Stromal cell of bone marrow (primary cell): ENCODE measurements around the gene LAMC3.

ENCODE experiments used
- DNase-seq: peaks from one replicate; pipeline ENCODE4 v3.0.0-alpha.2; 2012; ENCODE audit warnings: low read depth

The LAMC3 gene

GRCh38 chr9:131045300-131046092 lies 36.5 kb downstream of the LAMC3 start:
- no peak for DNase-seq

GRCh38 chr9:131046093-131046380 lies 37.1 kb downstream of the LAMC3 start:
- no peak for DNase-seq

GRCh38 chr9:131046581-131047202 lies 37.7 kb downstream of the LAMC3 start:
- peak; percentile 25 for DNase-seq

- DNase-seq = no peak
Measured at GRCh38 chr9:131048332-131048731, 39.4 kb downstream of the LAMC3 start.

GRCh38 chr9:131048820-131049219 lies 39.8 kb downstream of the LAMC3 start:
- no peak for DNase-seq

- no peak for DNase-seq
Measured at GRCh38 chr9:131049829-131050715, 41.1 kb downstream of the LAMC3 start.

GRCh38 chr9:131050831-131051230 lies 41.9 kb downstream of the LAMC3 start:
- DNase-seq = no peak

- DNase-seq = no peak
Measured at GRCh38 chr9:131051592-131052517, 42.9 kb downstream of the LAMC3 start.

GRCh38 chr9:131053896-131054295 lies 44.9 kb downstream of the LAMC3 start:
- no peak for DNase-seq

GRCh38 chr9:131056781-131057506 lies 48.0 kb downstream of the LAMC3 start:
- no peak for DNase-seq

GRCh38 chr9:131060900-131061630 lies 52.1 kb downstream of the LAMC3 start:
- DNase-seq = no peak

GRCh38 chr9:131062969-131063368 lies 54.0 kb downstream of the LAMC3 start:
- no peak for DNase-seq

- no peak for DNase-seq
Measured at GRCh38 chr9:131065599-131065998, 56.6 kb downstream of the LAMC3 start.

- no peak for DNase-seq
Measured at GRCh38 chr9:131067625-131068024, 58.7 kb downstream of the LAMC3 start.

GRCh38 chr9:131068076-131068816 lies 59.3 kb downstream of the LAMC3 start:
- DNase-seq = no peak

GRCh38 chr9:131069699-131070098 lies 60.7 kb downstream of the LAMC3 start:
- no peak for DNase-seq

- no peak for DNase-seq
Measured at GRCh38 chr9:131072107-131072870, 63.3 kb downstream of the LAMC3 start.

- DNase-seq = no peak
Measured at GRCh38 chr9:131072871-131073237, 63.9 kb downstream of the LAMC3 start.
